ENCODE data around the gene TMEM231.

- TF ChIP-seq POLR2AphosphoS5 (IDR thresholded peaks at IDR 0.05) (no peak), CTCF (IDR thresholded peaks at IDR 0.05) (no peak)
Observed at GRCh38 chr16:75503801-75504200, 52.3 kb downstream of the TMEM231 start.
